ENCODE data around the gene NDUFS4. TPM values are rescaled to one million over a fixed set of nuclear protein-coding genes. Genes with fewer than 3 reads are reported as not detected.
A peak's percentile ranks its signal among the peaks of the same experiment; 100 is the strongest.

NDUFS4 gene
- polyA plus RNA-seq, 1 of the 3 experiments (the other 2 are of a cell fraction) = 104 TPM

GRCh38 chr5:53568871-53569270 is 8.4 kb downstream of the NDUFS4 start:
- 46% methylated on average over 1 of the region's 1 CpG for WGBS (ENCODE audit: low lambda C conversion rate)
- no peak overlapping the region for H3K9ac ChIP-seq
- peaks cover 100% of the 10 kb centered on the region for H3K79me2 ChIP-seq (ENCODE audit: insufficient read depth)
- H3F3A ChIP-seq (replicated peaks; ENCODE audit: insufficient read depth) = peaks cover 3% of the 10 kb centered on the region
- no peak overlapping the region for H3K4me2 ChIP-seq
- no peaks in the 10 kb centered on the region for H3K9me3 ChIP-seq
- no peaks in the 10 kb centered on the region for H3K9me2 ChIP-seq
- DNase-seq = no peak
- no peak overlapping the region for H3K4me3 ChIP-seq (ENCODE audit: low read depth in 2 of 2, low read length in 1 of 2)
- H3K4me1 ChIP-seq (ENCODE audit: control insufficient read depth in 1 of 2, insufficient read depth in 2 of 2, low read depth in 1 of 2, low read length in 1 of 2) = peaks cover 0 to 8% of the 10 kb centered on the region in 2 experiments; a peak in 2 of 4 replicates
- H3K36me3 ChIP-seq (replicated peaks in 1 of 2; ENCODE audit: control insufficient read depth in 1 of 2, insufficient read depth in 2 of 2, low read length in 1 of 2) = peaks cover 0 to 4% of the 10 kb centered on the region in 2 experiments
- POLR2A ChIA-PET = no interaction called here
- H3K27me3 ChIP-seq (ENCODE audit: insufficient read depth) = no peaks in the 10 kb centered on the region
- H3K27ac ChIP-seq (ENCODE audit: low read depth in 2 of 2, low read length in 1 of 2) = peak overlapping the region in 1 of 2 experiments; percentile 7; a peak in 2 of 4 replicates
- TF ChIP-seq MAX (IDR thresholded peaks at IDR 0.05; ENCODE audit: low read depth) = no peak
- peak; percentile 79 for TF ChIP-seq TCF12 (IDR thresholded peaks at IDR 0.05)
- peak; percentile 11; the same call in 1 of the 2 replicates for TF ChIP-seq PBX3 (IDR thresholded peaks at IDR 0.05)
- no peak overlapping the region for H2AFZ ChIP-seq (ENCODE audit: low read depth)
- H4K20me1 ChIP-seq (ENCODE audit: insufficient read depth) = peaks cover 20% of the 10 kb centered on the region; the same call in 1 of the 2 replicates
- CTCF ChIA-PET = no interaction called here

GRCh38 chr5:53569453-53569852 is 9.0 kb downstream of the NDUFS4 start:
- no peaks in the 10 kb centered on the region for H3K9me3 ChIP-seq
- POLR2A ChIA-PET = no interaction called here
- H3K27ac ChIP-seq (ENCODE audit: low read depth in 2 of 2, low read length in 1 of 2) = no peak overlapping the region; a peak in 1 of 4 replicates
- peaks cover 0 to 4% of the 10 kb centered on the region in 2 experiments for H3K36me3 ChIP-seq (replicated peaks in 1 of 2; ENCODE audit: control insufficient read depth in 1 of 2, insufficient read depth in 2 of 2, low read length in 1 of 2)
- H3K27me3 ChIP-seq (ENCODE audit: insufficient read depth) = no peaks in the 10 kb centered on the region
- H4K20me1 ChIP-seq (ENCODE audit: insufficient read depth) = peaks cover 24% of the 10 kb centered on the region; the same call in 1 of the 2 replicates
- H3K9ac ChIP-seq = no peak overlapping the region
- H3F3A ChIP-seq (replicated peaks; ENCODE audit: insufficient read depth) = peaks cover 3% of the 10 kb centered on the region
- no peak for TF ChIP-seq USF1 (IDR thresholded peaks at IDR 0.05; ENCODE audit: borderline replicate concordance, low read depth)
- TF ChIP-seq USF2 (IDR thresholded peaks at IDR 0.05; ENCODE audit: borderline replicate concordance, low read depth, low read length) = no peak
- TF ChIP-seq MEF2A (IDR thresholded peaks at IDR 0.05; ENCODE audit: borderline replicate concordance, low read depth) = no peak
- TF ChIP-seq NRF1 (IDR thresholded peaks at IDR 0.05; ENCODE audit: low read depth, low read length) = no peak
- TF ChIP-seq TEAD4 (IDR thresholded peaks at IDR 0.05; ENCODE audit: borderline replicate concordance, insufficient read depth) = no peak
- TF ChIP-seq FOSL2 (IDR thresholded peaks at IDR 0.05; ENCODE audit: borderline replicate concordance, low read depth) = no peak
- TF ChIP-seq TCF12 (IDR thresholded peaks at IDR 0.05) = no peak
- TF ChIP-seq TAF1 (IDR thresholded peaks at IDR 0.05; ENCODE audit: borderline replicate concordance, low read depth, low read length) = no peak
- no peak for TF ChIP-seq EZH2phosphoT487 (IDR thresholded peaks at IDR 0.05; ENCODE audit: borderline replicate concordance, low read depth)
- no peak for TF ChIP-seq SMC3 (IDR thresholded peaks at IDR 0.05; ENCODE audit: low read depth, low read length)
- TF ChIP-seq FOXM1 (IDR thresholded peaks at IDR 0.05; ENCODE audit: low read depth) = no peak
- no peak for TF ChIP-seq IRF3 (IDR thresholded peaks at IDR 0.05; ENCODE audit: low read depth, low read length)
- no peak for DNase-seq
- no peak overlapping the region for H3K4me3 ChIP-seq (ENCODE audit: low read depth in 2 of 2, low read length in 1 of 2)
- H3K79me2 ChIP-seq (ENCODE audit: insufficient read depth) = peaks cover 100% of the 10 kb centered on the region
- WGBS (ENCODE audit: low lambda C conversion rate) = 78% methylated on average over 4 of the region's 4 CpGs
- CTCF ChIA-PET = no interaction called here
- H3K4me2 ChIP-seq = no peak overlapping the region
- peaks cover 0 to 8% of the 10 kb centered on the region in 2 experiments; a peak in 2 of 4 replicates for H3K4me1 ChIP-seq (ENCODE audit: control insufficient read depth in 1 of 2, insufficient read depth in 2 of 2, low read depth in 1 of 2, low read length in 1 of 2)
- H2AFZ ChIP-seq (ENCODE audit: low read depth) = no peak overlapping the region
- H3K9me2 ChIP-seq = no peaks in the 10 kb centered on the region
